Measurements from ENCODE around the gene WDR48. TPM values are rescaled to one million over a fixed set of nuclear protein-coding genes. Genes with fewer than 3 reads are reported as not detected.

The WDR48 gene
- 33.5 and 42.8 TPM in 2 replicates for total RNA-seq

DNA sequence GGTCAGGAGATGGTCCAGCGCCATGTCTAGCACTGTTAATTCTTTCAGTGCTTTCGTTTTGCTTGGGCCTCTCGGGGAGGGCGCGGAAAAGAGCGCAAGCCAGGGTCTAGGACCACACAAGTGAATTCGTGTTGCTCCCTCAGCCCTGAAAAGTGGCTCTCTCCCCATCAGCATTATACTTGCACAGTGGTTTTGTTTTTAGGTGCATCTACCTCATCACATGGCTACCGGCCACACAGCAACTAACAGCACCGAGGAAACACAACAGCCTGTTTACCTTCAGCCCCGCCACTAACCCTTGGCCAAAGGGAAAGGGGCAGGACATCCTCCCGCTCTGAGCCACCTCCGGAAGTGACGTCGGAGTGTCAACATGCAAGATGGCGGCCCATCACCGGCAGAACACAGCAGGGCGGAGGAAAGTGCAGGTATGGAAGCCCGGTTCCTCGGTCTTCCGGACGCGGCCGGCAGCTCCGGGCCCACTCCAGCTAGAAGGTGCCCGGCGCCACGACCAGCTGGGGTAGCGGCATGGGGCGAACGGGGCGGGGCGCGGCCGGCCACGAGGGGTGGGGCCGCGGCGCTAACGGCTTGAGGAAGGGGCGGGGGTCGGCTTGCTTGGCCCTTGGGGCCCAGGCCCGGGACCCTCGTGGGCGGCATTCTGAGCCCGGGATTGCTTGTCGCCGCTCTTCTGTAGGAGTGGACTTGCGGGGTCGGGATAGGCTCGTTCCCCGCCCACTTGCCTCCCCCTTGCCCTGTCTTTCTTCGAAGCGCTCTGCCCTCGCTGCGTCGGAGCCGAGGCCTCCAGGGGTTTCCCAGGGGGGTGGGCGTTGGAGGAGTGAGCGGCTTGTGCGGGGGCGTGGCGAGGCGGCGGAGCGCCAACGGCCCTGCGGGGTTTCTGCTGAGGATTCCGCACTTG lies at the start of gene WDR48, which contains the start of gene SCN11A:
WDR48 (plus strand) TSS at position 368 of the 913 bp plus-strand sequence; CDS start at position 378, 10 bp downstream.
SCN11A (minus strand) TSS at position 296 of the 913 bp plus-strand sequence. CDS start 101,582 bp downstream, outside the sequence.

GRCh38 chr3:39107388-39108199 lies 55.8 kb downstream of the WDR48 start, which contains the start of the genes GORASP1 and TTC21A:
Gene GORASP1, minus strand, starts transcription at chr3:39107627. Its CDS starts 86 bp downstream, at chr3:39107541.
Gene TTC21A, plus strand, starts transcription at chr3:39107680. Its CDS starts 158 bp downstream, at chr3:39107838.

Other genes starting within 250 kb of the WDR48 start
- gene SCN10A, start 235.8 kb upstream of the WDR48 start, total RNA-seq: not detected in 2 replicates
- under 0.01 TPM in 1 of 2 replicates, not detected in the other for gene SCN11A, start 72 bp upstream of the WDR48 start, total RNA-seq
- gene GORASP1, start 55.6 kb downstream of the WDR48 start, total RNA-seq: 27.3 and 30.1 TPM in 2 replicates
- gene TTC21A, start 55.7 kb downstream of the WDR48 start, total RNA-seq: 0.58 and 2.8 TPM in 2 replicates
- gene CSRNP1, start 101.6 kb downstream of the WDR48 start, total RNA-seq: 14.7 and 24.0 TPM in 2 replicates
- gene XIRP1, start 140.6 kb downstream of the WDR48 start, total RNA-seq: under 0.01 TPM in 1 of 2 replicates, not detected in the other
- under 0.01 TPM in 1 of 2 replicates, not detected in the other for gene CX3CR1, start 228.0 kb downstream of the WDR48 start, total RNA-seq